Central memory CD4-positive, alpha-beta T cell (primary cell): Measurements from ENCODE around the gene HOXA7.

Source experiments
- DNase-seq: peaks from one replicate; pipeline ENCODE4 v3.0.0; 2022

HOXA7 gene

DNA sequence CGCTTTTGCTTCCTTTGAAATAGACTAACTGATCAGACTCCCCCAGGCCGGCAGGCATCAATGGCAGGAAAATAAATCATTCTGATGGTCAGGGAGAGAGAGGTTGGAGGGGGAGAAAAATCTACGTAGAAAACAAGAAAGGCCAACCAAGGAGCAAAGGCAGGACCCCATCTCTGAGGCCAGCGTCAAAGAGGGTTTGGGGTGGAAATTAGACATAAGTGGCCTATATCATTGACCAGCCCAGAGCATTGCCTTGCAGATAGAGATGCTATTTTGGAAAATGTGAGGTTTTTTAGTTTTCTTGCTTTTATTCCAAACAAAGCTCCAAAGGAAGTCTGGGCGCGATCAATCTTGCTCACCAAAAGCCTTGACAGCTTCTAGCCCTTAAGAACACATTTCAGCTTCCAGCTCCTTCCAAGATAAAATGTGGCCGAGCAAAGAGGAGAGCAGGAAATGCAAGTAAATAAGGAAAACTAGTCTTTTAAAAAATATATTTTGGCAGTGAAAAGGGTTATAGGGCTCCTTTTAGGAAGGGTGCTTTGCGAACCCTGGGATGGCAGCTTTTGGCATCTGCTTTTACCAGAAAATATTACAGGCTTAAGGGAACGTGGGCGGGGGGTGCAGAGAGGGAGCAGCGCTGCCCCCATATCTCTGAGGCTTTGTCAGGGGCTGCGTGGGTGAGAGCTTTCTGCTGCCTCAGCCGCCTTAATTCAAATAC, 52.0 kb downstream of the HOXA7 start:
- DNase-seq: no peak
